GM23338 (cell line): ENCODE data around the gene RUSC1. TPM values are rescaled to one million over a fixed set of nuclear protein-coding genes. Genes with fewer than 3 reads are reported as not detected.

Source experiments
- ATAC-seq: fragments of 200-7000 bp; cut with Tn5 transposase; 3 replicates; pipeline ENCODE4 v1.9.1; 2020
- DNase-seq: peaks from one replicate; pipeline ENCODE4 v3.0.0-alpha.2; 2015; ENCODE audit warnings: low spot score
- H2AFZ ChIP-seq: fragments of 200-600 bp; sonication (generic); 2 replicates; pipeline ENCODE4 v1.8.0; 2016; ENCODE audit warnings: antibody characterized with exemption, mild to moderate bottlenecking, moderate library complexity
- H3F3A ChIP-seq: fragments of 200-600 bp; sonication (generic); replicated peaks from 2 replicates; pipeline ENCODE4 v1.8.0; 2017; ENCODE audit warnings: antibody characterized with exemption, mixed run types, low read depth
- H3K27ac ChIP-seq: fragments of 200-600 bp; sonication (generic); 2 replicates; pipeline ENCODE4 v1.6.1; 2016; ENCODE audit warnings: low read depth
- H3K27me3 ChIP-seq: fragments of 200-600 bp; sonication (generic); 2 replicates; pipeline ENCODE4 v1.8.0; 2016; ENCODE audit warnings: mild to moderate bottlenecking, mixed run types, moderate library complexity; ENCODE audit not compliant: insufficient read depth
- H3K36me3 ChIP-seq: fragments of 200-600 bp; sonication (generic); 2 replicates; pipeline ENCODE4 v1.8.0; 2016; ENCODE audit warnings: mild to moderate bottlenecking; ENCODE audit not compliant: insufficient read depth
- H3K4me1 ChIP-seq: fragments of 200-600 bp; sonication (generic); 2 replicates; pipeline ENCODE4 v1.8.0; 2016; ENCODE audit warnings: mild to moderate bottlenecking, moderate library complexity; ENCODE audit not compliant: insufficient read depth
- H3K4me2 ChIP-seq: fragments of 200-600 bp; sonication (generic); 2 replicates; pipeline ENCODE4 v1.7.1; 2017; ENCODE audit warnings: mixed run types
- H3K4me3 ChIP-seq: fragments of 200-600 bp; sonication (generic); 2 replicates; pipeline ENCODE4 v1.6.1; 2016; ENCODE audit warnings: mixed run types
- H3K79me2 ChIP-seq: fragments of 200-600 bp; sonication (generic); replicated peaks from 2 replicates; pipeline ENCODE4 v1.8.0; 2017; ENCODE audit warnings: mild to moderate bottlenecking; ENCODE audit not compliant: insufficient read depth
- H3K9me2 ChIP-seq: fragments of 200-600 bp; sonication (generic); 2 replicates; pipeline ENCODE4 v1.8.0; 2017; ENCODE audit not compliant: insufficient read depth
- H4K20me1 ChIP-seq: fragments of 200-600 bp; sonication (generic); replicated peaks from 2 replicates; pipeline ENCODE4 v1.8.0; 2017; ENCODE audit warnings: mild to moderate bottlenecking; ENCODE audit not compliant: insufficient read depth
- H3K27ac Mint-ChIP-seq: 2 replicates; pipeline ENCODE4 v1.8.0; 2020; ENCODE audit warnings: inconsistent platforms, mild to moderate bottlenecking, moderate library complexity, mixed read lengths
- H3K27me3 Mint-ChIP-seq: 3 replicates; pipeline ENCODE4 v1.8.0; 2022; ENCODE audit warnings: low read depth, mild to moderate bottlenecking, moderate library complexity, mixed read lengths, inconsistent platforms; ENCODE audit not compliant: insufficient read depth, poor library complexity
- H3K36me3 Mint-ChIP-seq: 3 replicates; pipeline ENCODE4 v1.8.0; 2021; ENCODE audit warnings: low read depth, mild to moderate bottlenecking, inconsistent platforms, moderate library complexity, mixed read lengths
- H3K4me1 Mint-ChIP-seq: 3 replicates; pipeline ENCODE4 v1.8.0; 2020; ENCODE audit warnings: mild to moderate bottlenecking, inconsistent platforms, mixed read lengths
- H3K4me3 Mint-ChIP-seq: 3 replicates; pipeline ENCODE4 v1.8.0; 2021; ENCODE audit warnings: moderate library complexity, mild to moderate bottlenecking, inconsistent platforms, mixed read lengths
- H3K9me3 Mint-ChIP-seq: 3 replicates; pipeline ENCODE4 v1.8.0; 2020; ENCODE audit warnings: moderate library complexity, mild to moderate bottlenecking, inconsistent platforms, mixed read lengths
- JUNB ChIP-seq: IDR thresholded peaks from one replicate; pipeline ENCODE4 v1.6.1; 2016; ENCODE audit warnings: antibody characterized with exemption; ENCODE audit not compliant: unreplicated experiment
- NANOG ChIP-seq: IDR thresholded peaks from 2 replicates; pipeline ENCODE4 v1.6.1; 2016; ENCODE audit warnings: antibody characterized with exemption, borderline replicate concordance
- STAT1 ChIP-seq: IDR thresholded peaks from one replicate; pipeline ENCODE4 v1.6.1; 2016; ENCODE audit warnings: antibody characterized with exemption; ENCODE audit not compliant: unreplicated experiment
- ZNF114 ChIP-seq: fragments of 250-450 bp; sonication (Bioruptor Pico); IDR thresholded peaks from 2 replicates; pipeline ENCODE4 v1.5.0; 2020; ENCODE audit warnings: mild to moderate bottlenecking, moderate library complexity
- ZNF331 ChIP-seq: fragments of 250-450 bp; sonication (Bioruptor Pico); IDR thresholded peaks from 2 replicates; pipeline ENCODE4 v1.5.0; 2020; ENCODE audit warnings: low read depth, mild to moderate bottlenecking, moderate library complexity
- polyA plus RNA-seq: library from polyadenylated mRNA; unstranded; fragments of >200 nt; fragmentation: Nextera tagmentation; extraction: Ambion mirVana; gene quantifications from 2 replicates; pipeline ENCODE4 v1.2.1, GENCODE V29; 2016
- total RNA-seq: library from RNA; depleted of rRNA; stranded (reverse); fragments of >200 nt; shearing (Covaris generic); gene quantifications from 2 replicates; pipeline ENCODE4 v1.2.3, GENCODE V29; 2014
- TF ChIP-seq, protein P1 (sequence below): fragments of 250-450 bp; sonication (Bioruptor Pico); IDR thresholded peaks from 2 replicates; pipeline ENCODE4 v1.5.0; 2020; ENCODE audit warnings: mild to moderate bottlenecking, moderate library complexity

Gene RUSC1
- total and polyA plus RNA-seq, 2 experiments from 2014 or later, result 53.4 to 87.7 TPM

- TF ChIP-seq, protein P1, sequence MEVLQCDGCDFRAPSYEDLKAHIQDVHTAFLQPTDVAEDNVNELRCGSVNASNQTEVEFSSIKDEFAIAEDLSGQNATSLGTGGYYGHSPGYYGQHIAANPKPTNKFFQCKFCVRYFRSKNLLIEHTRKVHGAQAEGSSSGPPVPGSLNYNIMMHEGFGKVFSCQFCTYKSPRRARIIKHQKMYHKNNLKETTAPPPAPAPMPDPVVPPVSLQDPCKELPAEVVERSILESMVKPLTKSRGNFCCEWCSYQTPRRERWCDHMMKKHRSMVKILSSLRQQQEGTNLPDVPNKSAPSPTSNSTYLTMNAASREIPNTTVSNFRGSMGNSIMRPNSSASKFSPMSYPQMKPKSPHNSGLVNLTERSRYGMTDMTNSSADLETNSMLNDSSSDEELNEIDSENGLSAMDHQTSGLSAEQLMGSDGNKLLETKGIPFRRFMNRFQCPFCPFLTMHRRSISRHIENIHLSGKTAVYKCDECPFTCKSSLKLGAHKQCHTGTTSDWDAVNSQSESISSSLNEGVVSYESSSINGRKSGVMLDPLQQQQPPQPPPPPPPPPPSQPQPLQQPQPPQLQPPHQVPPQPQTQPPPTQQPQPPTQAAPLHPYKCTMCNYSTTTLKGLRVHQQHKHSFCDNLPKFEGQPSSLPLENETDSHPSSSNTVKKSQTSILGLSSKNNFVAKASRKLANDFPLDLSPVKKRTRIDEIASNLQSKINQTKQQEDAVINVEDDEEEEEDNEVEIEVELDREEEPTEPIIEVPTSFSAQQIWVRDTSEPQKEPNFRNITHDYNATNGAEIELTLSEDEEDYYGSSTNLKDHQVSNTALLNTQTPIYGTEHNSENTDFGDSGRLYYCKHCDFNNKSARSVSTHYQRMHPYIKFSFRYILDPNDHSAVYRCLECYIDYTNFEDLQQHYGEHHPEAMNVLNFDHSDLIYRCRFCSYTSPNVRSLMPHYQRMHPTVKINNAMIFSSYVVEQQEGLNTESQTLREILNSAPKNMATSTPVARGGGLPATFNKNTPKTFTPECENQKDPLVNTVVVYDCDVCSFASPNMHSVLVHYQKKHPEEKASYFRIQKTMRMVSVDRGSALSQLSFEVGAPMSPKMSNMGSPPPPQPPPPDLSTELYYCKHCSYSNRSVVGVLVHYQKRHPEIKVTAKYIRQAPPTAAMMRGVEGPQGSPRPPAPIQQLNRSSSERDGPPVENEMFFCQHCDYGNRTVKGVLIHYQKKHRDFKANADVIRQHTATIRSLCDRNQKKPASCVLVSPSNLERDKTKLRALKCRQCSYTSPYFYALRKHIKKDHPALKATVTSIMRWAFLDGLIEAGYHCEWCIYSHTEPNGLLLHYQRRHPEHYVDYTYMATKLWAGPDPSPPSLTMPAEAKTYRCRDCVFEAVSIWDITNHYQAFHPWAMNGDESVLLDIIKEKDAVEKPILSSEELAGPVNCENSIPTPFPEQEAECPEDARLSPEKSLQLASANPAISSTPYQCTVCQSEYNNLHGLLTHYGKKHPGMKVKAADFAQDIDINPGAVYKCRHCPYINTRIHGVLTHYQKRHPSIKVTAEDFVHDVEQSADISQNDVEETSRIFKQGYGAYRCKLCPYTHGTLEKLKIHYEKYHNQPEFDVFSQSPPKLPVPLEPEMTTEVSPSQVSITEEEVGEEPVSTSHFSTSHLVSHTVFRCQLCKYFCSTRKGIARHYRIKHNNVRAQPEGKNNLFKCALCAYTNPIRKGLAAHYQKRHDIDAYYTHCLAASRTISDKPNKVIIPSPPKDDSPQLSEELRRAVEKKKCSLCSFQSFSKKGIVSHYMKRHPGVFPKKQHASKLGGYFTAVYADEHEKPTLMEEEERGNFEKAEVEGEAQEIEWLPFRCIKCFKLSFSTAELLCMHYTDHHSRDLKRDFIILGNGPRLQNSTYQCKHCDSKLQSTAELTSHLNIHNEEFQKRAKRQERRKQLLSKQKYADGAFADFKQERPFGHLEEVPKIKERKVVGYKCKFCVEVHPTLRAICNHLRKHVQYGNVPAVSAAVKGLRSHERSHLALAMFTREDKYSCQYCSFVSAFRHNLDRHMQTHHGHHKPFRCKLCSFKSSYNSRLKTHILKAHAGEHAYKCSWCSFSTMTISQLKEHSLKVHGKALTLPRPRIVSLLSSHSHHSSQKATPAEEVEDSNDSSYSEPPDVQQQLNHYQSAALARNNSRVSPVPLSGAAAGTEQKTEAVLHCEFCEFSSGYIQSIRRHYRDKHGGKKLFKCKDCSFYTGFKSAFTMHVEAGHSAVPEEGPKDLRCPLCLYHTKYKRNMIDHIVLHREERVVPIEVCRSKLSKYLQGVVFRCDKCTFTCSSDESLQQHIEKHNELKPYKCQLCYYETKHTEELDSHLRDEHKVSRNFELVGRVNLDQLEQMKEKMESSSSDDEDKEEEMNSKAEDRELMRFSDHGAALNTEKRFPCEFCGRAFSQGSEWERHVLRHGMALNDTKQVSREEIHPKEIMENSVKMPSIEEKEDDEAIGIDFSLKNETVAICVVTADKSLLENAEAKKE (CRISPR knock-in tag), result no peak
- TF ChIP-seq ZNF114 (CRISPR knock-in tag), result no peak
These were observed 58.5 kb downstream of the RUSC1 start (continued) for GRCh38 chr1:155379180-155379579.

DNA sequence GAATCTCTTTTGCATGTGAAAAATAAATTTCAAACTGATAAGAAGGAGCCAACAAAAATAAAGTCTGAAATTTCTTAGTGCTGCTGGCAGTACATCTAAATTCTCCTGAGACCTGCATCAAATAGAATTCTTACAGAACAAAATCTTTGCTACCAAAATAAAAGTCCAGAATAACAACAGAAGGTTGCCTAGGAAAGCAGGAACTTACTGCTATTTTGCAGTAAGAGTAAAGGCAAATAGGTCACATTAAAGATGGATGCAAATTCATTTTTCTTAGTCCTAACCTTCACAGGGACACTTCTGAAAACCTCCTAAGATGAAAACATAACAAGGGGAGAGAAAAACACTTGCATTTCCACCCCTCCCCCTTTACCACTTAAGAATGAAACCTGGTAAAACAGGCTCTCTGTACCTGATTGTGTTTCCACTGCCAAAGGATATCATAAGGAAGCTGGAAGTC lies 59.0 kb downstream of the RUSC1 start:
- ATAC-seq (no peak; the same call in 2 of the 3 replicates), DNase-seq (peak; percentile 74)
- no peak overlapping the region for H2AFZ ChIP-seq
- no peaks in the 10 kb centered on the region for H3K9me2 ChIP-seq
- Mint-ChIP-seq H3K9me3 (no peaks in the 10 kb centered on the region), H3K27ac (peak overlapping the region; percentile 52), H3K4me3 (no peak overlapping the region), H3K27me3 (no peaks in the 10 kb centered on the region), H3K36me3 (peaks cover 24% of the 10 kb centered on the region; the same call in 2 of the 3 replicates), H3K4me1 (peaks cover 10% of the 10 kb centered on the region)
- no peaks in the 10 kb centered on the region for H4K20me1 ChIP-seq
- H3K4me3 ChIP-seq, result no peak overlapping the region
- no peak overlapping the region for H3K27ac ChIP-seq
- peaks cover 8% of the 10 kb centered on the region for H3K4me1 ChIP-seq
- H3K36me3 ChIP-seq, result peaks cover 16% of the 10 kb centered on the region; the same call in 1 of the 2 replicates
- H3K27me3 ChIP-seq, result no peaks in the 10 kb centered on the region
- H3K4me2 ChIP-seq, result no peak overlapping the region
- H3F3A ChIP-seq, result no peaks in the 10 kb centered on the region
- no peaks in the 10 kb centered on the region for H3K79me2 ChIP-seq
- no peak for TF ChIP-seq NANOG
- TF ChIP-seq STAT1, result no peak
- TF ChIP-seq, protein P1 (CRISPR knock-in tag), result no peak
- TF ChIP-seq JUNB, result no peak
- TF ChIP-seq ZNF331 (CRISPR knock-in tag), result no peak
